ENCODE measurements around the gene ATRNL1. TPM values are rescaled to one million over a fixed set of nuclear protein-coding genes. Genes with fewer than 3 reads are reported as not detected.

The ATRNL1 gene
- total RNA-seq, 1 experiment from 2014 or later: not detected

DNA sequence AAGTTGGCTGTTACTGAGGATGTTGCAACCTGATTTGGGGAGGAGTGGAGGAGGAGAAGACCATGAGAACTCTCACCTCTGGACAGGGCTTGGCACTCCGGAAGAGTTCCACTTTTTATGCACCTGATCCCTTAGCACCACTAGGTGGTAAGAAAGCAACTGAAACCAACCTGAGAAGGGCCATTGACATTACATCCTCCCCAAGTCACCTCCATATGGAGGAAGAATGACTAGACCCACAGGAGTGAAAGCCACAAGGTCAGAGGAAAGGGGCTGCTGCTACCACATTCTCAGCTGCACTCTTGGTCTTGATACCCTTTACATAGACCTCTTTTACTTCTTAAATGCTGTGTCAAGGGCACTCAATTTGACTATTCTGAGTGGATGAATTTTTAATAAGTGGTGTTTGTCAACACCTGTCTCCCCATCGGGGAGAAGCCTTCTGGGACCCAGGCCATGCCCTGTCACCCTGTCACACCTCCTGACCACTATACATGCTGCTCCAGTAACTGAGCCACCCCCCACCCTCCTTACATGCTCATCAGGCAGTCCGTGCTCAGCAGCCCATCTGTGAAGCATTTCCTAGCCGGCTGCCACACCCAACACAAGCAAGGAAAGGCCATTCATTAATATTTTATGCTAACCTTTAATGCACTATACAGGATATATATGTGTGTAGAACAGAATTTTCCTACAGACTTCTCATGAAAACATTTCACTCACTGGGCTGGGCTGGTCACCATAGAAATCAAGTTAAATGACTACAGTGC is 817.0 kb downstream of the ATRNL1 start:
- H3K4me1 Mint-ChIP-seq (ENCODE audit: low read depth, unreplicated experiment): no peaks in the 10 kb centered on the region
- no peaks in the 10 kb centered on the region for H3K36me3 ChIP-seq (ENCODE audit: control insufficient read depth, insufficient read depth, low read length)
- TF ChIP-seq, protein P1, sequence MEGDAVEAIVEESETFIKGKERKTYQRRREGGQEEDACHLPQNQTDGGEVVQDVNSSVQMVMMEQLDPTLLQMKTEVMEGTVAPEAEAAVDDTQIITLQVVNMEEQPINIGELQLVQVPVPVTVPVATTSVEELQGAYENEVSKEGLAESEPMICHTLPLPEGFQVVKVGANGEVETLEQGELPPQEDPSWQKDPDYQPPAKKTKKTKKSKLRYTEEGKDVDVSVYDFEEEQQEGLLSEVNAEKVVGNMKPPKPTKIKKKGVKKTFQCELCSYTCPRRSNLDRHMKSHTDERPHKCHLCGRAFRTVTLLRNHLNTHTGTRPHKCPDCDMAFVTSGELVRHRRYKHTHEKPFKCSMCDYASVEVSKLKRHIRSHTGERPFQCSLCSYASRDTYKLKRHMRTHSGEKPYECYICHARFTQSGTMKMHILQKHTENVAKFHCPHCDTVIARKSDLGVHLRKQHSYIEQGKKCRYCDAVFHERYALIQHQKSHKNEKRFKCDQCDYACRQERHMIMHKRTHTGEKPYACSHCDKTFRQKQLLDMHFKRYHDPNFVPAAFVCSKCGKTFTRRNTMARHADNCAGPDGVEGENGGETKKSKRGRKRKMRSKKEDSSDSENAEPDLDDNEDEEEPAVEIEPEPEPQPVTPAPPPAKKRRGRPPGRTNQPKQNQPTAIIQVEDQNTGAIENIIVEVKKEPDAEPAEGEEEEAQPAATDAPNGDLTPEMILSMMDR (IDR thresholded peaks at IDR 0.05; ENCODE audit: insufficient read depth in 1 of 2, low read depth in 1 of 2, low read length in 1 of 2, severe bottlenecking in 1 of 2, unreplicated experiment in 1 of 2): no peak
- BruUV-seq (replicated peaks): no TSS peak
- ChIA-PET CTCF (no interaction called here), POLR2A (no interaction called here)
- no peak overlapping the region for H3K4me3 ChIP-seq (ENCODE audit: low read depth, low read length)
- H3K9me3 Mint-ChIP-seq (ENCODE audit: unreplicated experiment): peaks cover 10% of the 10 kb centered on the region
- no peaks in the 10 kb centered on the region for H3K9me3 ChIP-seq
- no peak overlapping the region for H3K27ac Mint-ChIP-seq (ENCODE audit: unreplicated experiment)
- intact Hi-C loops (cut with micrococcal nuclease; ENCODE audit: unreplicated experiment): no loop called here
- no peak for DNase-seq
- H3K27me3 ChIP-seq (replicated peaks; ENCODE audit: control insufficient read depth, insufficient read depth, low read length): no peaks in the 10 kb centered on the region
- peaks cover 3% of the 10 kb centered on the region for H3K27me3 Mint-ChIP-seq (ENCODE audit: insufficient read depth, unreplicated experiment)
- no peaks in the 10 kb centered on the region for H3K4me1 ChIP-seq
- no peak overlapping the region for H3K4me3 Mint-ChIP-seq (ENCODE audit: unreplicated experiment)
- H3K36me3 Mint-ChIP-seq (ENCODE audit: insufficient read depth, unreplicated experiment): no peaks in the 10 kb centered on the region

DNA sequence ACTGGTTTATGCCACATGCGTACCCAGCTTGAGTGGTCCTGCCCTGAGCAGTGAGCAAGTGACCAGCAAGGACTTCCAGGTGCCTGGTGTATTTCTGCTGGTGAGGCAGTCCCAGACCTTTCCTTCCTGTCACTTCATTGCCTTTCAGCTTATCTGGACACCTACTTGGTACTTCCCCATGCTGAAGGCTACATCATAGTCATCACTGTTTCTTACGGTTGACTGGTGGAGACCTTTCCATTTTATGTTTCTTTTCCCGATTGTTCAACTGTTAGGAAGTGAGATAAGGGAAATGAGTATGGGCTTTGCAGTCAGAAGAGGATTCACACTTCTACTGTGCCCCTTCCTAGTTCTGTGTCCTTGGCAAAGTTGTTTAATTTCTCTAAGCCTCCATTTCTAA is 821.3 kb downstream of the ATRNL1 start:
- H3K4me3 ChIP-seq (ENCODE audit: low read depth, low read length): no peak overlapping the region
- DNase-seq: no peak
- H3K4me3 Mint-ChIP-seq (ENCODE audit: unreplicated experiment): no peak overlapping the region
- BruUV-seq (replicated peaks): no TSS peak
- H3K27ac Mint-ChIP-seq (ENCODE audit: unreplicated experiment): no peak overlapping the region
- H3K36me3 ChIP-seq (ENCODE audit: control insufficient read depth, insufficient read depth, low read length): no peaks in the 10 kb centered on the region
- CTCF ChIA-PET: no interaction called here
- POLR2A ChIA-PET: no interaction called here
- H3K27me3 ChIP-seq (replicated peaks; ENCODE audit: control insufficient read depth, insufficient read depth, low read length): no peaks in the 10 kb centered on the region
- intact Hi-C loops (cut with micrococcal nuclease; ENCODE audit: unreplicated experiment): no loop called here
- no peaks in the 10 kb centered on the region for H3K9me3 ChIP-seq
- no peaks in the 10 kb centered on the region for H3K36me3 Mint-ChIP-seq (ENCODE audit: insufficient read depth, unreplicated experiment)
- TF ChIP-seq, protein P1 (IDR thresholded peaks at IDR 0.05; ENCODE audit: insufficient read depth in 1 of 2, low read depth in 1 of 2, low read length in 1 of 2, severe bottlenecking in 1 of 2, unreplicated experiment in 1 of 2): no peak
- H3K4me1 Mint-ChIP-seq (ENCODE audit: low read depth, unreplicated experiment): no peaks in the 10 kb centered on the region
- peaks cover 10% of the 10 kb centered on the region for H3K9me3 Mint-ChIP-seq (ENCODE audit: unreplicated experiment)
- no peaks in the 10 kb centered on the region for H3K27me3 Mint-ChIP-seq (ENCODE audit: insufficient read depth, unreplicated experiment)
- H3K4me1 ChIP-seq: no peaks in the 10 kb centered on the region

DNA sequence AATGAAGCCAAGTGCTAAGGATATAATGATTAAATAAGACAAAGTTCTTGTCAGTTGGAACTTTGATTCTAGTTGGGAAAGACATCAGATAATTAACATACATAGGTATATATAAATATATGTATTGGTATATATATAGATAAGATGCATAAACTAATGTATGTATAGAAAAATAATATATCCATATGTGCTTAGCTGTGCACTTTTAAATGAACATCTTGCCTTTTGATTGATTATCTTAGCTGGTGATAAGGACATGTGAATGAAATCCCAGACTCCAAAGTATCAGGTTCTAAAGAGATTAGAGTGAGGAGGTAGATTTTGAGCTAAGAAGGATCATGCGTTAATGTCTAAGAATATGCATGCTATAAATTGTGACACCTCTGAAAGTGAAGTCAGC is 822.3 kb downstream of the ATRNL1 start:
- CTCF ChIA-PET: no interaction called here
- no peaks in the 10 kb centered on the region for H3K36me3 Mint-ChIP-seq (ENCODE audit: insufficient read depth, unreplicated experiment)
- H3K9me3 ChIP-seq: no peaks in the 10 kb centered on the region

More for the DNA sequence above, 822.3 kb downstream of the ATRNL1 start:
- H3K36me3 ChIP-seq (ENCODE audit: control insufficient read depth, insufficient read depth, low read length): no peaks in the 10 kb centered on the region
- no peaks in the 10 kb centered on the region for H3K27me3 ChIP-seq (replicated peaks; ENCODE audit: control insufficient read depth, insufficient read depth, low read length)
- no peak overlapping the region for H3K4me3 ChIP-seq (ENCODE audit: low read depth, low read length)
- no TSS peak for BruUV-seq (replicated peaks)
- Mint-ChIP-seq H3K4me3 (ENCODE audit: unreplicated experiment) (no peak overlapping the region), H3K4me1 (ENCODE audit: low read depth, unreplicated experiment) (no peaks in the 10 kb centered on the region), H3K9me3 (ENCODE audit: unreplicated experiment) (peaks cover 10% of the 10 kb centered on the region), H3K27ac (ENCODE audit: unreplicated experiment) (no peak overlapping the region), H3K27me3 (ENCODE audit: insufficient read depth, unreplicated experiment) (peaks cover 1% of the 10 kb centered on the region)
- TF ChIP-seq, protein P1 (IDR thresholded peaks at IDR 0.05; ENCODE audit: insufficient read depth in 1 of 2, low read depth in 1 of 2, low read length in 1 of 2, severe bottlenecking in 1 of 2, unreplicated experiment in 1 of 2): no peak
- no peaks in the 10 kb centered on the region for H3K4me1 ChIP-seq
- intact Hi-C loops (cut with micrococcal nuclease; ENCODE audit: unreplicated experiment): no loop called here
- DNase-seq: no peak
- POLR2A ChIA-PET: no interaction called here

Data from Caco-2 (cell line).